GM18870 (cell line): ENCODE measurements around the gene BBLN.

ENCODE experiments used
- ATAC-seq: cut with Tn5 transposase; IDR thresholded peaks from one replicate; pipeline ENCODE4 v1.9.1; 2021; ENCODE audit warnings: moderate library complexity; ENCODE audit not compliant: unreplicated experiment

Gene BBLN

GRCh38 chr9:128144239-128145181 is 15.6 kb upstream of the BBLN start:
- no peak for ATAC-seq

DNA sequence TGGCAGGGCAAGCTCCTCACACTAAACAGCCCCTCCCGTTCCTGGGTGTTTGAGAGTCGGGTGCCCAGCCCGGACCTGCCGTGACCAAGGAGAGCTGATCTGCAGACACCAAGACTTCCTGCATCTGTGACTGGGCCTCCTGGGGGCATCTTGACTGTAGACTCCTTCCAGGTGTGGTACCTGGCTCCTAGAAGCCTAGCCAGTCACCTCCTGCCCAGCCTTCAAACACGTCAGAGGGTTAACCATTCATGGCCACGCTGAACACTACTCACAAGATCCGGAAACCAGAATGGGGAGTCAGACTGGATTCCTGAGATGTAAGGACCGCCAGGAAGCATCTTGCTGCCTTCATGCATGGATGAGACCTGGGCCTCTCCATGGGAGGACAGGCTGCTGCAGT is 14.5 kb upstream of the BBLN start:
- ATAC-seq: no peak

DNA sequence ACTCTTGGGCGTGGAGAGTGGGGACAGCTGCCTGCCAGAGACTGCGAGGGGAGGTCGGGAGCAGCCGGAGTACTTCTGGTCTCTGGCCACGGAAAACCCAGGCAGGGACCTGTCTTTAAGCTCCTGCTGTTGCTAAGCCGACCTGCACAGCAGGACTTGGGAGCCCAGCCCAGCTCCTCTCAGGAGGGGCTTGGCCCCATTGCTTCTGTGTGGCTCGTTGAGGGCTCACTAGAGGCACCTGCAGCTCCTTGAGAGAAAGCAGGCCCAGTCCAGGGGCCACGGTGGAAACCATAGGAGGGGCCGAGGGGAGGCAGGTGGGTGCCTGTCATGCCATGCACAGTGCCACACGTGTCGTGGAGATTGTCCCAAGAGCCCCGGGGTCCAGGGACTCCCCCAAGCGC is 14.1 kb upstream of the BBLN start:
- ATAC-seq: no peak

DNA sequence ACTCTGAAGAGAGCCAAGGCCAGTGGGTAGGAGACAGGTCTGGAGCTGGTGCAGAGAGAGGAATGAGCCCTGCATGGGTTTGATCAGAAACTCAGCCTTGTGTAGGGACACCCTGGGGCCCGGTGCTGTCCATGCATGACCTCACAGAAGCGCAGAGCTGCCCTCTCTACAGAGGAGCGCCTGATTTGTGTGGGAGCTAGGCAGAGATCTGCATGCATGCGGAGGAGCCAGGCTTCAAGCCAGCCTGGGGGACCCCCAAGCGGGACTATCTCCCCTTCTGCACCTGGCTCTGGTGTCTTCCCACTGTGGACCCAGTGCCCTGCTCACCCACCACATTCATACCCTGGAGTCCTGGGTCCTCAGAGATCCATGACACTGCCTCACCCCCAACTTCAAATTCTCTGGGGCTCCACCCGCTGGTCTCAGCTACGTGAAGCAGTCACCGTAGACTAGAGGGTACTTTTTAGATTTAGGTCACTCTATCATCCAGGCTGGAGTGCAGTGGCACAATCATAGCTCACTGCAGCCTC is 13.4 kb upstream of the BBLN start:
- ATAC-seq: no peak

DNA sequence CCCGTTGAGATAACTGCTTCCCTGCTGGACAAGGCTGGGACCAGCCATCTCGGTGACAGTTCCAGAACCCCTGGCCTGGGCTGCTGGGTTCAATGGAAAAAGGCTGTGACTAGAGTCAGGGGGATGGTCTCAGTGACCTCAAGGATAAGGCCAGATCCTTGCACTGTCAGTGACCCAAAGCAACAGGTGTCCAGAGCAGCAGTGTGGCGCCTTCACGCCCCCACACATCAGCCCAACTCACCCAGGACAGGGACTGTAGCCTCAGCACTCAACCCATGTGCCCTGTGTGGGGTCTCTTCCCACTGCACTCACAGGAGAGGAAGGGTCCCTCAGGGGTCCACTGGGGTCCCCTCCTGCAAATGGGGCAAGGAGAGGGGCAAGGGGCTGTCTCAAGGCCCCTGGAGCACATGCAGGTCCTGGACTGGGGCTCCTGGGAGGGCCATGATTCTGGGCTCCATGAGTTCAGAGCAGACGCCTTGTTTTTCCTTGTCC is 11.5 kb upstream of the BBLN start:
- no peak for ATAC-seq

DNA sequence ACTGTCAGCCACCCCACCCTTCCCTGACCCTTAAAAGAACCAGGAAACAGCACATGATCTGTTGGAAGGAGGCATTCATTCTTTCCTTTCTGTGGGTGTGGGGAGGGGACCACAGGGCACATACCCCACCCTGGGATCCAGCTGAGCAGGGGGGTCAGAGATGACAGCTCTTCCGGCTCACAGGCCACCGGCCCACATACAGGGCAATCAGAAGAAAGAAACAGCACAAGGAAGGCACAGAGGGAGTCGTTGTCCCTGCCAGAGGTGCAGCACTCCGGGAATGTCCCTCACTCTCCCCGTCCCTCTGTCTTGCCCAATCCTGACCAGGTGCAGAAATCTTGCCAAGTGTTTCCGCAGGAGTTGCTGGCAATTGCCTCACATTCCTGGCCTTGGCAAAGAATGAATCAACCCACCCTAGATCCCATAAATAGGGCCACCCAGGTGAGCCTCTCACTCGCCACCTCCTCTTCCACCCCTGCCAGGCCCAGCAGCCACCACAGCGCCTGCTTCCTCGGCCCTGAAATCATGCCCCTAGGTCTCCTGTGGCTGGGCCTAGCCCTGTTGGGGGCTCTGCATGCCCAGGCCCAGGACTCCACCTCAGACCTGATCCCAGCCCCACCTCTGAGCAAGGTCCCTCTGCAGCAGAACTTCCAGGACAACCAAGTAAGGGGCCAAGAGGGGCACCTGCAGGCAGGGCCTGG is 10.9 kb upstream of the BBLN start, which contains the start of gene LCN2:
LCN2 (plus strand) TSS at position 453 of the 701 bp plus-strand sequence; CDS start at position 526, 73 bp downstream.
- no peak for ATAC-seq

- no peak for ATAC-seq
These were observed 10.0 kb upstream of the BBLN start for GRCh38 chr9:128149951-128150593.

GRCh38 chr9:128150594-128151308 is 9.3 kb upstream of the BBLN start:
- no peak for ATAC-seq

- ATAC-seq: no peak
These were observed 8.5 kb upstream of the BBLN start for GRCh38 chr9:128151309-128152132.

- no peak for ATAC-seq
These were observed 7.7 kb upstream of the BBLN start for GRCh38 chr9:128152133-128153059.

- no peak for ATAC-seq
These were observed 6.8 kb upstream of the BBLN start for GRCh38 chr9:128153060-128153946.

- ATAC-seq: no peak
These were observed 5.9 kb upstream of the BBLN start for GRCh38 chr9:128153947-128154695.

DNA sequence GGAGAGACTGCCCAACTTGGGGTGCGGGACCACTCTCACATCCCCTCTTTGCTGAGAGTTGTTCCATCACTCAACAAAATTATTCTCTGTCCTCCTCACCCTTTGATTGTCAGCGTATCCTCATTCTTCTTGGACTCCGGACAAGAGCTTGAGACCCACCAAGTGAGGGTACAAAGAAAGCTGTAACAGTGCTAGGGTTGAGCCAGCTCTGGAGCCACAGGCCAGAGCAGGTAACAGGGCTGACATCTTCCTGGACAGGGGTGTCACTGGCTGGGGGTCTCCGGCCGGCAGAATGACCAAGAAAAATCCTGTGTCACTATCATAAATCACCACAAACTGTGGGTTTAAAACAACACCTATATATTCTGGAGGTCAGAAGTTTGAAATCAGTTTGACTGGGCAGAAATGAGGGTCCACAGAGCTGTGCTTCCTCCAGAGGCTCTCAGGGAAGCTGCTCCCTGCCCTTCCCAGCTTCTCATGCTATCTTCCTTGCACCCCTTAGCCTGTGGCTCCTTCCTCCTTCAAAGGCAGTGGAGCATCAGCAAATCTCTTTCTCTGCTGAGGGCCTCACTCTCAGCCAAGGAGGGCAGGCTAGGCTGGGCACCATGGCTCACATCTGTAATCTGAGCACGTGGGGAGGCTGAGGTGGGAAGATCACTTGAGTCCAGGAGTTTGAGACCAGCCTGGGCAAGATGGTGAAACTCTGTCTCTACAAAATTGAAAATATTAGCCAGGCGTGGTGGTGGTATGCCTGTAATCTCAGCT is 4.1 kb upstream of the BBLN start:
- no peak for ATAC-seq

- no peak for ATAC-seq
These were observed 612 bp upstream of the BBLN start for GRCh38 chr9:128159522-128159783.

DNA sequence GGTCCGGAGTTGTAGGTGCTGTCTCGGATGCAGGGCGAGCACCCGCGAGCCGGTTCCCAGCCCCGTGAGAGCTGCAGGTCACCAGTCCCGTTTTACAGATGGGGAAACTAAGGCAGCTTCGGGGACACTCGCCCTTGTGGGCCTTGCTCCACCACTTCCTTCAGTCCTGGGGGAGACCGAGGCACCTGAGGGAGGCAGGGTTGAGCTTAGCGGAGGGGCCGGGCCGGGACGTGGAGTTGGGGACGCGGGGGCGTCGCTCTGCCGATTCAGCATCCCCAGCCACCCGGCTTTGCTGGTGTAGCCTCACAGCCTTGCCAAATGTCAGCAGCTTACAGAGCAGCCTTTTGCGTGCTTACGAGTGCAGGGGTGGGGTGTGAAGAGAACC is 530 bp downstream of the BBLN start:
- no peak for ATAC-seq

DNA sequence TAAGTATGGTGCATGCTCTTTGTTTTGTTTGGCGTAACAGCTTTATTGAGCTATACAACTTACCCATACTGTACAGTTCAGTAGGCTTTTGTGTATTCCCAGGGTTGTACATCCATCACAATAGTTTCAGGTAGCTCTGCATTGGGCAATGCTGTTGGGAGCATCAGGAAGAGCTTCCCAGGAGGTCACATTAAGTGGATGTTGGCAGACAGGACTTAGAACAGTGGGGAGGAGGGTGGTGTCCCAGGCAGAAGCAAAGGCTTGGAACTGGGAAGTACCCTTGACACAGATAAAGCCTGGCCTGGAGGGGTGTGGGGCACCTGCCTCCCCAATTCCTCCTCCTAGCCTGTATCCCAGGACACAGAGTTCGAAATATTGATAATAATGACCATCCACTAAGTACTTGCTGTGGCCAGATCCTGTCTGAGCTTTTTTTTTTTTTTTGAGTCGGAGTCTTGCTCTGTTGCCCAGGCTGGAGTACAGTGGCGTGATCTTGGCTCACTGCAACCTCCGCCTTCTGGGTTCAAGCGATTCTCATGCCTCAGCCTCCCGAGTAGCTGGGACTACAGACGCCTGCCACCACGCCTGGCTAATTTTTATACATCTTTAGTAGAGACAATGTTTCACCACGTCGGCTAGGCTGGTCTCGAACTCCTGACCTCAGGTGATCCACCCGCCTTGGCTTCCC is 1.3 kb downstream of the BBLN start:
- no peak for ATAC-seq
